ENCODE results near the gene ZC3H4. TPM values are rescaled to one million over a fixed set of nuclear protein-coding genes. Genes with fewer than 3 reads are reported as not detected.
A peak's percentile ranks its signal among the peaks of the same experiment; 100 is the strongest.

Gene ZC3H4
- total and polyA plus RNA-seq, 9 of the 15 experiments (the other 6 are each of a cell fraction or from before 2014, with no cell fraction given) = 2.2 to 75.6 (median 18.3) TPM

DNA sequence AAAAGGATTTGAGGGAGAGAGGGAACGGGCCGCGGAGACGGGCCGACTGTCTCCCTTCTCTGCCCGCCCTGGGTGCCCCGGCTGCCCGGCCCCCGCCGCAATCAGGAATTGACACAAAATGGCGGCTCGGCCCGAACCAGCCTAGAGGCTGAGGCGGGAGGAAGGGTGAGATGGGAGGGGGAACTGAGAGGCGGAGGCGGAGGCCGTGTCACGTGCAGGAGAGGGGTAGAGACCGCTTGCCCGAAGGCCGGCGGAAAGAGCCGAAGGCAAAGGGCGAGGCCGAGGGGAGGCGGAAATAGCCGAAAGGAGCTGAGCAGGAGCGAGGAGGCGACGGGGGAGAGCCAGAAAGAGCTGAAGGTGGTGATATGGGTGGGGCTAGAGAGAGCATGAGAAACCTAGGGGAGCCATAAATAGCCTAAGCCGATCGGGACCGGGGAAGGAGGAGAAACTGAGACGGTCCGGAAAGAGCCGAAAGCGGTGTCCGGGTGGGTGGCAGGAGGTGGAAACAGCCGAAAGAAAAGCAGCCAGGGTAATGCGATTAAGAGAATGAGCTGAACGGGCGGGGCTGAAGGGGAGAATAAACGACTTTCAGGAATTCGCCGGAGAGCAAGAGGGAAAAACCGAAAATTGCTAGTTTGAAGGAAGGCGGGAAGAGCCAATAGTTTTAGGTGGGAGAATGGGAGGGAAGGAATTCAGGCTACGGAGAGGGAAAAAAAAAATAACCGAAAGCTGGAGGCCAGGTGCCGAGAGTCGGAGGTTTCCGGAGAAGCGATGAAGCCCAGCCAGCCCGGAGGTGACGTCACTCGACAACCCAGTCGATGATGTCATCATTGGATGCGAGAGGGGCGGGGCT, at the start of gene ZC3H4 (continued):
- TF ChIP-seq, protein P1, sequence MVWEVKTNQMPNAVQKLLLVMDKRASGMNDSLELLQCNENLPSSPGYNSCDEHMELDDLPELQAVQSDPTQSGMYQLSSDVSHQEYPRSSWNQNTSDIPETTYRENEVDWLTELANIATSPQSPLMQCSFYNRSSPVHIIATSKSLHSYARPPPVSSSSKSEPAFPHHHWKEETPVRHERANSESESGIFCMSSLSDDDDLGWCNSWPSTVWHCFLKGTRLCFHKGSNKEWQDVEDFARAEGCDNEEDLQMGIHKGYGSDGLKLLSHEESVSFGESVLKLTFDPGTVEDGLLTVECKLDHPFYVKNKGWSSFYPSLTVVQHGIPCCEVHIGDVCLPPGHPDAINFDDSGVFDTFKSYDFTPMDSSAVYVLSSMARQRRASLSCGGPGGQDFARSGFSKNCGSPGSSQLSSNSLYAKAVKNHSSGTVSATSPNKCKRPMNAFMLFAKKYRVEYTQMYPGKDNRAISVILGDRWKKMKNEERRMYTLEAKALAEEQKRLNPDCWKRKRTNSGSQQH (CRISPR knock-in tag; IDR thresholded peaks at IDR 0.05) = 0 out of 2 replicates have a peak, but pooled peaks have one; percentile 89
- TF ChIP-seq, protein P2, sequence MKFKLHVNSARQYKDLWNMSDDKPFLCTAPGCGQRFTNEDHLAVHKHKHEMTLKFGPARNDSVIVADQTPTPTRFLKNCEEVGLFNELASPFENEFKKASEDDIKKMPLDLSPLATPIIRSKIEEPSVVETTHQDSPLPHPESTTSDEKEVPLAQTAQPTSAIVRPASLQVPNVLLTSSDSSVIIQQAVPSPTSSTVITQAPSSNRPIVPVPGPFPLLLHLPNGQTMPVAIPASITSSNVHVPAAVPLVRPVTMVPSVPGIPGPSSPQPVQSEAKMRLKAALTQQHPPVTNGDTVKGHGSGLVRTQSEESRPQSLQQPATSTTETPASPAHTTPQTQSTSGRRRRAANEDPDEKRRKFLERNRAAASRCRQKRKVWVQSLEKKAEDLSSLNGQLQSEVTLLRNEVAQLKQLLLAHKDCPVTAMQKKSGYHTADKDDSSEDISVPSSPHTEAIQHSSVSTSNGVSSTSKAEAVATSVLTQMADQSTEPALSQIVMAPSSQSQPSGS (CRISPR knock-in tag; IDR thresholded peaks at IDR 0.05) = peak; percentile 95; the same call in 1 of the 2 replicates
- no peak for TF ChIP-seq CBFB (CRISPR knock-in tag; IDR thresholded peaks at IDR 0.05)
- TF ChIP-seq, protein P3, sequence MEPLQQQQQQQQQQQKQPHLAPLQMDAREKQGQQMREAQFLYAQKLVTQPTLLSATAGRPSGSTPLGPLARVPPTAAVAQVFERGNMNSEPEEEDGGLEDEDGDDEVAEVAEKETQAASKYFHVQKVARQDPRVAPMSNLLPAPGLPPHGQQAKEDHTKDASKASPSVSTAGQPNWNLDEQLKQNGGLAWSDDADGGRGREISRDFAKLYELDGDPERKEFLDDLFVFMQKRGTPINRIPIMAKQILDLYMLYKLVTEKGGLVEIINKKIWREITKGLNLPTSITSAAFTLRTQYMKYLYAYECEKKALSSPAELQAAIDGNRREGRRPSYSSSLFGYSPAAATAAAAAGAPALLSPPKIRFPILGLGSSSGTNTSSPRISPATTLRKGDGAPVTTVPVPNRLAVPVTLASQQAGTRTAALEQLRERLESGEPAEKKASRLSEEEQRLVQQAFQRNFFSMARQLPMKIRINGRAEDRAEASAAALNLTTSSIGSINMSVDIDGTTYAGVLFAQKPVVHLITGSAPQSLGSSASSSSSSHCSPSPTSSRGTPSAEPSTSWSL (CRISPR knock-in tag; IDR thresholded peaks at IDR 0.05; ENCODE audit: borderline replicate concordance) = no peak
- TF ChIP-seq XRCC5 (IDR thresholded peaks at IDR 0.05; ENCODE audit: low read depth, low read length) = 0 out of 2 replicates have a peak, but pooled peaks have one; percentile 20
- no peak for TF ChIP-seq SAFB2 (IDR thresholded peaks at IDR 0.05; ENCODE audit: borderline replicate concordance, low read depth, low read length, severe bottlenecking)
- no peak for TF ChIP-seq KAT2B (IDR thresholded peaks at IDR 0.05; ENCODE audit: low read depth, low read length)
- TF ChIP-seq, protein P4, sequence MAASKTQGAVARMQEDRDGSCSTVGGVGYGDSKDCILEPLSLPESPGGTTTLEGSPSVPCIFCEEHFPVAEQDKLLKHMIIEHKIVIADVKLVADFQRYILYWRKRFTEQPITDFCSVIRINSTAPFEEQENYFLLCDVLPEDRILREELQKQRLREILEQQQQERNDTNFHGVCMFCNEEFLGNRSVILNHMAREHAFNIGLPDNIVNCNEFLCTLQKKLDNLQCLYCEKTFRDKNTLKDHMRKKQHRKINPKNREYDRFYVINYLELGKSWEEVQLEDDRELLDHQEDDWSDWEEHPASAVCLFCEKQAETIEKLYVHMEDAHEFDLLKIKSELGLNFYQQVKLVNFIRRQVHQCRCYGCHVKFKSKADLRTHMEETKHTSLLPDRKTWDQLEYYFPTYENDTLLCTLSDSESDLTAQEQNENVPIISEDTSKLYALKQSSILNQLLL (CRISPR knock-in tag; IDR thresholded peaks at IDR 0.05; ENCODE audit: borderline replicate concordance) = no peak
- TF ChIP-seq MCM7 (IDR thresholded peaks at IDR 0.05) = no peak
- no peak for TF ChIP-seq RBM22 (IDR thresholded peaks at IDR 0.05; ENCODE audit: low read depth, low read length, poor library complexity, severe bottlenecking)
- peak; percentile 32 to 67; a peak in 2 of 4 replicates for TF ChIP-seq TEAD1 (CRISPR knock-in tag; IDR thresholded peaks at IDR 0.05)
- TF ChIP-seq, protein P5, sequence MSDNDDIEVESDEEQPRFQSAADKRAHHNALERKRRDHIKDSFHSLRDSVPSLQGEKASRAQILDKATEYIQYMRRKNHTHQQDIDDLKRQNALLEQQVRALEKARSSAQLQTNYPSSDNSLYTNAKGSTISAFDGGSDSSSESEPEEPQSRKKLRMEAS (CRISPR knock-in tag; IDR thresholded peaks at IDR 0.05) = peak; percentile 95
- no peak; the same call in 1 of the 2 replicates for TF ChIP-seq ZNF408 (CRISPR knock-in tag; IDR thresholded peaks at IDR 0.05; ENCODE audit: low read depth)
- TF ChIP-seq POLR3A (IDR thresholded peaks at IDR 0.05; ENCODE audit: borderline replicate concordance, extremely low read depth, insufficient read depth, insufficient read length) = no peak
- TF ChIP-seq, protein P6, sequence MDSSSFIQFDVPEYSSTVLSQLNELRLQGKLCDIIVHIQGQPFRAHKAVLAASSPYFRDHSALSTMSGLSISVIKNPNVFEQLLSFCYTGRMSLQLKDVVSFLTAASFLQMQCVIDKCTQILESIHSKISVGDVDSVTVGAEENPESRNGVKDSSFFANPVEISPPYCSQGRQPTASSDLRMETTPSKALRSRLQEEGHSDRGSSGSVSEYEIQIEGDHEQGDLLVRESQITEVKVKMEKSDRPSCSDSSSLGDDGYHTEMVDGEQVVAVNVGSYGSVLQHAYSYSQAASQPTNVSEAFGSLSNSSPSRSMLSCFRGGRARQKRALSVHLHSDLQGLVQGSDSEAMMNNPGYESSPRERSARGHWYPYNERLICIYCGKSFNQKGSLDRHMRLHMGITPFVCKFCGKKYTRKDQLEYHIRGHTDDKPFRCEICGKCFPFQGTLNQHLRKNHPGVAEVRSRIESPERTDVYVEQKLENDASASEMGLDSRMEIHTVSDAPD (CRISPR knock-in tag; IDR thresholded peaks at IDR 0.05) = no peak
- no peak for TF ChIP-seq NCOA6 (IDR thresholded peaks at IDR 0.05)
- TF ChIP-seq CC2D1A (IDR thresholded peaks at IDR 0.05) = no peak; the same call in 1 of the 2 replicates
